Spleen (tissue), 11 donors: ENCODE results near the gene AMPH. TPM values are rescaled to one million over a fixed set of nuclear protein-coding genes. Genes with fewer than 3 reads are reported as not detected.

Experiments
- DNase-seq: peaks from one replicate; pipeline ENCODE4 v3.0.0-alpha.2; 2020
- H3K27ac ChIP-seq, 8 donors: fragments of 200-600 bp; sonication (generic) in 7 of 8; 1 replicate in 4 of 8; 2 replicates in 4 of 8; pipeline versions ENCODE4 v1.5.0 to v1.8.0; 2016 to 2021; ENCODE audit warnings: inconsistent platforms in 4 of 8, mild to moderate bottlenecking in 4 of 8, moderate library complexity in 1 of 8
- H3K27me3 ChIP-seq, 7 donors: fragments of 200-600 bp; sonication (generic) in 6 of 7; replicated peaks in 1 of 7; 1 replicate in 4 of 7; 2 replicates in 3 of 7; pipeline versions ENCODE4 v1.5.0 to v1.8.0; 2016 to 2021; ENCODE audit warnings: inconsistent platforms in 3 of 7, mild to moderate bottlenecking in 1 of 7
- H3K36me3 ChIP-seq, 6 donors: fragments of 200-600 bp; sonication (generic) in 5 of 6; 1 replicate in 4 of 6; 2 replicates in 2 of 6; pipeline versions ENCODE4 v1.5.0 to v1.8.0; 2016 to 2021; ENCODE audit warnings: inconsistent platforms in 2 of 6
- H3K4me1 ChIP-seq, 6 donors: fragments of 200-600 bp; sonication (generic) in 5 of 6; 1 replicate in 3 of 6; 2 replicates in 3 of 6; pipeline versions ENCODE4 v1.5.0 to v1.8.0; 2016 to 2021; ENCODE audit warnings: inconsistent platforms in 3 of 6
- H3K4me3 ChIP-seq, 8 donors: fragments of 200-600 bp; sonication (generic) in 7 of 8; 1 replicate in 4 of 8; 2 replicates in 4 of 8; pipeline versions ENCODE4 v1.5.0 to v1.8.0; 2016 to 2021; ENCODE audit warnings: inconsistent platforms in 4 of 8, mild to moderate bottlenecking in 4 of 8, moderate library complexity in 2 of 8
- H3K9me3 ChIP-seq, 8 donors: fragments of 200-600 bp; sonication (generic) in 7 of 8; 1 replicate in 4 of 8; 2 replicates in 4 of 8; pipeline versions ENCODE4 v1.5.0 to v1.8.0; 2016 to 2021; ENCODE audit warnings: inconsistent platforms in 4 of 8
- POLR2A ChIP-seq, 3 donors: fragments of 450-650 bp; IDR thresholded peaks; one replicate each; pipeline ENCODE4 v1.5.1; 2017; ENCODE audit warnings: antibody characterized with exemption in 3 of 3, mild to moderate bottlenecking in 1 of 3
- POLR2AphosphoS5 ChIP-seq, 3 donors: sonication (generic); formaldehyde crosslinking; IDR thresholded peaks; one replicate each; pipeline ENCODE4 v1.5.1; 2017; ENCODE audit warnings: antibody characterized with exemption in 3 of 3
- WGBS, 5 donors: extraction: QIAGEN DNeasy Blood & Tissue Kit in 3 of 5; methylation state at CpG; one replicate each; pipeline versions ENCODE4 v1.1.5 to v1.1.7; 2013 to 2018; 5-methylcytosine and 5-hydroxymethylcytosine counted together
- intact Hi-C: fragments of 100-400 bp; cut with DNase I; formaldehyde crosslinking; loops from one replicate; pipeline ENCODE4 v1.15.0; 2023; ENCODE audit warnings: low total_unique reads
- polyA plus RNA-seq, 3 donors: library from polyadenylated mRNA; stranded (reverse); fragments of 200-250 nt; gene quantifications; one replicate each; pipeline ENCODE4 v1.2.1, GENCODE V29; 2013
- total RNA-seq, 7 donors: library from RNA; depleted of rRNA in 3 of 7; stranded (reverse); fragments of >200 nt in 3 of 7; fragmentation: NEBNext Ultra II Directional in 4 of 7; extraction: Animal tissue kit (Norgen Biotek cat#: 25700) in 4 of 7; gene quantifications; one replicate each; pipeline versions ENCODE4 v1.1.0 to v1.2.1, GENCODE V29; 2016 to 2021
- TF ChIP-seq, protein P1 (sequence below), 11 experiments: fragments of 200-600 bp in 7 of 11; fragments of 450-650 bp in 4 of 11; sonication (generic) in 4 of 11; IDR thresholded peaks in 8 of 11; conservative IDR thresholded peaks in 3 of 11; 1 replicate in 7 of 11; 2 replicates in 4 of 11; pipeline versions ENCODE4 v1.4.0 to v1.8.0; 2016 to 2021; ENCODE audit warnings: antibody characterized with exemption in 11 of 11, inconsistent platforms in 4 of 11, mild to moderate bottlenecking in 1 of 11
- donor health status: healthy with polysubstance abuse.
- donor health status: DM: no; HTN: no; CAD: no; lungs with moderate emphysema.
- donor health status: DM: no; HTN: no; CAD: no.
- donor health status: Bipolar disorder and iron deficiency.
- donor health status: healthy.
- donor health status: DM: no; HTN: no; CAD: no.
- donor health status: DM: yes; HTN: yes; CAD: no.

AMPH gene
- total and polyA plus RNA-seq, 10 donors: 0.09 to 10.3 (median 1.1) TPM

- H3K4me3 ChIP-seq: no peak overlapping the region
- 54 to 62% (median 59%) methylated on average over 12 of the region's 12 CpGs for WGBS, 5 donors
- intact Hi-C loops: no loop called here
- no peaks in the 10 kb centered on the region for H3K9me3 ChIP-seq
- H3K36me3 ChIP-seq: no peaks in the 10 kb centered on the region
- H3K4me1 ChIP-seq: peaks cover 0 to 8% (median 0%) of the 10 kb centered on the region in 6 donors
- no peak for DNase-seq
- H3K27ac ChIP-seq: peak overlapping the region in 3 of 8 donors; percentile 21 to 52 (median 47)
- no peaks in the 10 kb centered on the region for H3K27me3 ChIP-seq
- TF ChIP-seq POLR2A (IDR thresholded peaks at IDR 0.05) (no peak), POLR2AphosphoS5 (IDR thresholded peaks at IDR 0.05) (no peak)
- TF ChIP-seq, protein P1, sequence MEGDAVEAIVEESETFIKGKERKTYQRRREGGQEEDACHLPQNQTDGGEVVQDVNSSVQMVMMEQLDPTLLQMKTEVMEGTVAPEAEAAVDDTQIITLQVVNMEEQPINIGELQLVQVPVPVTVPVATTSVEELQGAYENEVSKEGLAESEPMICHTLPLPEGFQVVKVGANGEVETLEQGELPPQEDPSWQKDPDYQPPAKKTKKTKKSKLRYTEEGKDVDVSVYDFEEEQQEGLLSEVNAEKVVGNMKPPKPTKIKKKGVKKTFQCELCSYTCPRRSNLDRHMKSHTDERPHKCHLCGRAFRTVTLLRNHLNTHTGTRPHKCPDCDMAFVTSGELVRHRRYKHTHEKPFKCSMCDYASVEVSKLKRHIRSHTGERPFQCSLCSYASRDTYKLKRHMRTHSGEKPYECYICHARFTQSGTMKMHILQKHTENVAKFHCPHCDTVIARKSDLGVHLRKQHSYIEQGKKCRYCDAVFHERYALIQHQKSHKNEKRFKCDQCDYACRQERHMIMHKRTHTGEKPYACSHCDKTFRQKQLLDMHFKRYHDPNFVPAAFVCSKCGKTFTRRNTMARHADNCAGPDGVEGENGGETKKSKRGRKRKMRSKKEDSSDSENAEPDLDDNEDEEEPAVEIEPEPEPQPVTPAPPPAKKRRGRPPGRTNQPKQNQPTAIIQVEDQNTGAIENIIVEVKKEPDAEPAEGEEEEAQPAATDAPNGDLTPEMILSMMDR (IDR thresholded peaks at IDR 0.05 in 8 of 11, conservative IDR thresholded peaks at IDR 0.05 in 3 of 11): no peak
Observed at GRCh38 chr7:38671911-38672905, 41.0 kb upstream of the AMPH start.

DNA sequence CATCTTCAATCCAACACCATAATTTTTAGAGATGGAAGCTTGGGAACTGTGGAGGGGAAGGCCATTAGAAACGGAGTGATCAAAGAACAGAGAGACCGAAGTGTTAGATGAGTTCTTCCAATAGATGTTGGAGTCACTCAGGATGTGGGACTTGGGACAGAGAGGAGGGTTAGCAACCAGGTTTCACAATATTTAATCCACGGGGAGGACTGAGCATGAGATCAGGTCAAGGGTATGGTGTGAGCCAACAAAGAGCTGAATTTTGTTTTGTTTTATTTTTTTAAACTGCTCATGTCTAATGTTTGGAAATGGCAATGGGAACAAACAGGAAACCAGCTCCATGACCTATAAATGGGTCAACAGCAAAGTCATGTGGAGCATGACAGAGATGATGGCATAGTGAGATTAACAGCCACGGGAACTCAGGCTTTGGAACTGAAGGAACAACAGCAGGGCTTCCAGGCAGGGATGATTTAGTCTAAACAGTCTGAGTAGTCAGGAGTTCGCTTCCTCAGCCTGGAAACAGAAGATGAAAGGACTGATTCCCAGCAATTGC is 38.9 kb upstream of the AMPH start:
- intact Hi-C loops: loop anchor here (10.0 kb wide), 1 partner anchor 275 kb away; no protein-coding TSS in a partner anchor
- Histone ChIP-seq H3K36me3 (no peaks in the 10 kb centered on the region), H3K4me3 (no peak overlapping the region), H3K9me3 (no peaks in the 10 kb centered on the region), H3K27me3 (no peaks in the 10 kb centered on the region), H3K27ac (no peak overlapping the region), H3K4me1 (peaks cover 0 to 8% (median 0%) of the 10 kb centered on the region in 6 donors)
- no peak for TF ChIP-seq POLR2AphosphoS5 (IDR thresholded peaks at IDR 0.05)
- TF ChIP-seq, protein P1 (IDR thresholded peaks at IDR 0.05 in 8 of 11, conservative IDR thresholded peaks at IDR 0.05 in 3 of 11): no peak
- 75 to 86% (median 79%) methylated on average over 5 of the region's 5 CpGs for WGBS, 5 donors
- no peak for DNase-seq

DNA sequence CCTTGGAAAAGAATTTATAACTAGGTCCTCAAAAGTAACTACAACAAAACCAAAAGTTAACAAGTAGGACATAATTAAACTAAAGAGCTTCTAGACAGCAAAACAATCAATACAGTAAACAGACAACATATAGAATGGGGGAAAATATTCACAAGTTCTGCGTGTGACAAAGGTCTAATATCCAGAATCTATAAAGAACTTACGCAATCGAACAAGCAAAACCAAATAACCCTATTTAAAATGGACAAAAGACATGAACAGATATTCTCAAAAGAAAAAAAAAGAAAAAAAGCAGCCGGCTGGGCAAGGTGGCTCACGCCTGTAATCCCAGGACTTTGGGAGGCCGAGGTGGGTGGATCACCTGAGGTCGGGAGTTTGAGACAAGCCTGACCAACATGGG is 33.8 kb upstream of the AMPH start:
- Histone ChIP-seq H3K27me3 (peaks cover 0 to 8% (median 0%) of the 10 kb centered on the region in 7 donors), H3K36me3 (no peaks in the 10 kb centered on the region), H3K9me3 (no peaks in the 10 kb centered on the region), H3K4me3 (no peak overlapping the region), H3K4me1 (peaks cover 0 to 6% (median 0%) of the 10 kb centered on the region in 6 donors), H3K27ac (no peak overlapping the region)
- no peak for DNase-seq
- 92 to 98% (median 93%) methylated on average over 7 of the region's 7 CpGs for WGBS, 5 donors
- TF ChIP-seq, protein P1 (IDR thresholded peaks at IDR 0.05 in 8 of 11, conservative IDR thresholded peaks at IDR 0.05 in 3 of 11): no peak
- TF ChIP-seq POLR2A (IDR thresholded peaks at IDR 0.05): no peak
- intact Hi-C loops: loop anchor here (10.0 kb wide), 1 partner anchor 270 kb away; no protein-coding TSS in a partner anchor
